ENCODE results near the gene FPGS.

- TF ChIP-seq CTCF (IDR thresholded peaks at IDR 0.05) (no peak), POLR2A (IDR thresholded peaks at IDR 0.05) (no peak), EP300 (IDR thresholded peaks at IDR 0.05) (no peak)
Measured at GRCh38 chr9:127803507-127804352, 1.0 kb downstream of the FPGS start.

Measured in ovary (tissue), 3 donors.